AG10803 (cell line): ENCODE data around the gene SNRNP25.
A peak's percentile ranks its signal among the peaks of the same experiment; 100 is the strongest.
"Not testable (repeated sequence)": the region's sequence is repeated elsewhere in the genome, so short reads cannot be mapped to it uniquely, and the experiment has no call there.

Experiments
- DNase-seq: peaks from one replicate; pipeline ENCODE4 v3.0.0; 2010; ENCODE audit warnings: low read depth
- H3K4me3 ChIP-seq: 2 replicates; pipeline ENCODE4 v1.5.1; 2011; ENCODE audit warnings: mild to moderate bottlenecking, low read length, control low read depth
- TF ChIP-seq, protein P1 (sequence below): conservative IDR thresholded peaks from 2 replicates; pipeline ENCODE4 v1.5.1; 2011; ENCODE audit warnings: mild to moderate bottlenecking, low read length, control low read depth, inconsistent platforms

The SNRNP25 gene

DNA sequence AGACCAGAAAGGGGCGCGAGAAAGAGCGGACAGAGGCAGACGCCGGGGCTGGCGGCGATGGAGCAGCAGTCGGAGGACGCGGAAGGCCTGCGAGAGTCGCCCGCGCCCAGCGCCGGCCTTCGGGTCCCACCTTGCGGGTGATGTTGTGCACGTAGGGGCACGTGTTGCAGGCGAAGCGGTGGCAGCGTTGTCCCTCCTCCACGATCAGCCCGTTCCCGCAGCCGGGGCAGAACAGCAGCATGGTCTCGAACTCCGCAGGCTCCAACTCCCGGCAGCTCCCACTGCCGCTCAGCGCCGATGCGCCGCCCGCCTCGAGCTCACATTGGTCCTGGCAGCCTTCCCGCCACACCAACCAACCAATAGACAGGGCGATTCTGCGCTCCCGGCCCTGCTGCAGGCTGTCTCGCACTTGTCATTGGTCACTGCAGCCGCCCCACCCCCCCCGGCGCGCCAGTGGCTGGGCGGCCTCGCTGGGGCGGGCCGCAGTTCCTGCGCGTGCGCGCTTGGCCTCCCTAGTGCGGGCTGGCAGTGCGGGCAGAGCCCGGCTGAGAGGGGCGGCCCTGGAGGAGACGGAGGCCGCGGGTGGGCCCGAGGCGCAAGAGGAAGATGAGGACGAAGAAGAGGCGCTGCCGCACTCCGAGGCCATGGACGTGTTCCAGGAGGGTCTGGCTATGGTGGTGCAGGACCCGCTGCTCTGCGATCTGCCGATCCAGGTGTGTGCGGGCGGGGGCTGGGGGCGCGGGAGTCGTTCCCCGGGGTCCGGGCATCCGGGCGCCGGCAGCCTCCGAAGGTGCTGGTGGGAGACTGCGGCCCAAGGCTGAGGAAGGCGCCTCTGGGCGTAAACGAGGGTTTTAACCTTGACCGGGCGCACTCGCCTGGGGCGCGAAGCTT, at the start of gene SNRNP25, which contains the start of gene POLR3K:
Gene SNRNP25 (plus strand): TSS at position 483 of the 891 bp plus-strand sequence. CDS start 189 bp downstream, at position 672.
Gene POLR3K (minus strand): TSS at position 263 of the 891 bp plus-strand sequence. CDS start 22 bp downstream, at position 241.
- TF ChIP-seq, protein P1, sequence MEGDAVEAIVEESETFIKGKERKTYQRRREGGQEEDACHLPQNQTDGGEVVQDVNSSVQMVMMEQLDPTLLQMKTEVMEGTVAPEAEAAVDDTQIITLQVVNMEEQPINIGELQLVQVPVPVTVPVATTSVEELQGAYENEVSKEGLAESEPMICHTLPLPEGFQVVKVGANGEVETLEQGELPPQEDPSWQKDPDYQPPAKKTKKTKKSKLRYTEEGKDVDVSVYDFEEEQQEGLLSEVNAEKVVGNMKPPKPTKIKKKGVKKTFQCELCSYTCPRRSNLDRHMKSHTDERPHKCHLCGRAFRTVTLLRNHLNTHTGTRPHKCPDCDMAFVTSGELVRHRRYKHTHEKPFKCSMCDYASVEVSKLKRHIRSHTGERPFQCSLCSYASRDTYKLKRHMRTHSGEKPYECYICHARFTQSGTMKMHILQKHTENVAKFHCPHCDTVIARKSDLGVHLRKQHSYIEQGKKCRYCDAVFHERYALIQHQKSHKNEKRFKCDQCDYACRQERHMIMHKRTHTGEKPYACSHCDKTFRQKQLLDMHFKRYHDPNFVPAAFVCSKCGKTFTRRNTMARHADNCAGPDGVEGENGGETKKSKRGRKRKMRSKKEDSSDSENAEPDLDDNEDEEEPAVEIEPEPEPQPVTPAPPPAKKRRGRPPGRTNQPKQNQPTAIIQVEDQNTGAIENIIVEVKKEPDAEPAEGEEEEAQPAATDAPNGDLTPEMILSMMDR: no peak
- DNase-seq: peak; percentile 98

DNA sequence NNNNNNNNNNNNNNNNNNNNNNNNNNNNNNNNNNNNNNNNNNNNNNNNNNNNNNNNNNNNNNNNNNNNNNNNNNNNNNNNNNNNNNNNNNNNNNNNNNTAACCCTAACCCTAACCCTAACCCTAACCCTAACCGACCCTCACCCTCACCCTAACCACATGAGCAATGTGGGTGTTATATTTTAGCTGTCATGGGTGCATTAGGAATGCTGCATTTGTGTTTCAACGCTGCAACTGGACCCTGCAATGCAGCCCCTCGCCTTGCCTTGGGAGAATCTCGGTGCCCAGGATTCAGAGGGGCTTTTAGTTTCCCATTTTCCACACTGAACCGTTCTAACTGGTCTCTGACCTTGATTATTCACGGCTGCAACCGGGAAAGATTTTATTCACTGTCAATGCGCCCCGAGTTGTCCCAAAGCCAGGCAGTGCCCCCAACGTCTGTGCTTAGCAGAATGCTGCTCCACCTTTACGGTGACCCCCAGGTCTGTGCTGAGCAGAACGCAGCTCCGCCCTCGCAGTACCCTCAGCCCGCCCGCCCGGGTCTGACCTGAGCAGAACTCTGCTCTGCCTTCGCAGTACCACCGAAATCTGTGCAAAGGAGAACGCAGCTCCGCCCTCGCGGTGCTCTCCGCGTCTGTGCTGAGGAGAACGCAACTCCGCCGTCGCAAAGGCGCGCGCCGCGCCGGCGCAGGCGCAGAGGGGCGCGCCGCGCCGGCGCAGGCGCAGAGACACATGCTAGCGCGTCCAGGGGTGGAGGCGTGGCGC, 43.5 kb upstream of the SNRNP25 start:
- H3K4me3 ChIP-seq: peak overlapping the region; percentile 42
- DNase-seq: no peak
- TF ChIP-seq, protein P1: no peak

More for the DNA sequence above, at the start of gene SNRNP25, which contains the start of gene POLR3K:
- H3K4me3 ChIP-seq: peak within 1 kb of the TSS; percentile 84

DNA sequence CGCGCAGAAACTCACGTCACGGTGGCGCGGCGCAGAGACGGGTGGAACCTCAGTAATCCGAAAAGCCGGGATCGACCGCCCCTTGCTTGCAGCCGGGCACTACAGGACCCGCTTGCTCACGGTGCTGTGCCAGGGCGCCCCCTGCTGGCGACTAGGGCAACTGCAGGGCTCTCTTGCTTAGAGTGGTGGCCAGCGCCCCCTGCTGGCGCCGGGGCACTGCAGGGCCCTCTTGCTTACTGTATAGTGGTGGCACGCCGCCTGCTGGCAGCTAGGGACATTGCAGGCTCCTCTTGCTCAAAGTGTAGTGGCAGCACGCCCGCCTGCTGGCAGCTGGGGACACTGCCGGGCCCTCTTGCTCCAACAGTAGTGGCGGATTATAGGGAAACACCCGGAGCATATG, 42.9 kb upstream of the SNRNP25 start:
- DNase-seq: not testable (repeated sequence)

DNA sequence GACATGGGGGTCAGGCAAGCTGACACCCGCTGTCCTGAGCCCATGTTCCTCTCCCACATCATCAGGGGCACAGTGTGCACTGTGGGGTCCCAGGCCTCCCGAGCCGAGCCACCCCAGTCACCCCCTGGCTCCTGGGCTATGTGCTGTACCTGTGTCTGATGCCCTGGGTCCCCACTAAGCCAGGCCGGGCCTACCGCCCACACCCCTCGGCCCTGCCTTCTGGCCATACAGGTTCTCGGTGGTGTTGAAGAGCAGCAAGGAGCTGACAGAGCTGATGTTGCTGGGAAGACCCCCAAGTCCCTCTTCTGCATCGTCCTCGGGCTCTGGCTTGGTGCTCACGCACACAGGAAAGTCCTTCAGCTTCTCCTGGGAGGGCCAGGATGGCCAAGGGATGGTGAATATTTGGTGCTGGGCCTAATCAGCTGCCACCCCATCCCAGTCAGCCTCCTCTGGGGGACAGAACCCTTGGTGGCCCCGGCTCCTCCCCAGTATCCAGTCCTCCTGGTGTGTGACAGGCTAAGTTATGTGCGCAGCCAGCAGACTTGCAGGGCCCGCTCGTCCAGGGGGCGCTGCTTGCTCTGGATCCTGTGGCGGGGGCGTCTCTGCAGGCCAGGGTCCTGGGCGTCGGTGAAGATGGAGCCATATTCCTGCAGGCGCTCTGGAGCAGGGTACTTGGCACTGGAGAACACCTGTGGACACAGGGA, 36.4 kb upstream of the SNRNP25 start:
- not testable (repeated sequence) for DNase-seq, H3K4me3 ChIP-seq

More for the DNA sequence above, 42.9 kb upstream of the SNRNP25 start:
- TF ChIP-seq, protein P1: peak; percentile 31
- not testable (repeated sequence) for H3K4me3 ChIP-seq

DNA sequence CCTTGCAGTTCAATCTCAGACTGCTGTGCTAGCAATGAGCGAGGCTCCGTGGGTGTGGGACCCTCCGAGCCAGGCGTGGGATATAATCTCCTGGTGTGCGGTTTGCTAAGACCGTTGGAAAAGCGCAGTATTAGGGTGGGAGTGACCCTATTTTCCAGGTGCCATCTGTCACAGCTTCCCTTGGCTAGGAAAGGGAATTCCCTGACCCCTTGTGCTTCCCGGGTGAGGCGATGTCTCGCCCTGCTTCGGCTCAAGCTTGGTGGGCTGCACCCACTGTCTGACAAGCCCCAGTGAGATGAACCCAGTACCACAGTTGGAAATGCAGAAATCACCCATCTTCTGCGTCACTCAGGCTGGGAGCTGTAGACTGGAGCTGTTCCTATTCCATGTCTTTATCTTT, 32.7 kb upstream of the SNRNP25 start:
- H3K4me3 ChIP-seq, DNase-seq: not testable (repeated sequence)

DNA sequence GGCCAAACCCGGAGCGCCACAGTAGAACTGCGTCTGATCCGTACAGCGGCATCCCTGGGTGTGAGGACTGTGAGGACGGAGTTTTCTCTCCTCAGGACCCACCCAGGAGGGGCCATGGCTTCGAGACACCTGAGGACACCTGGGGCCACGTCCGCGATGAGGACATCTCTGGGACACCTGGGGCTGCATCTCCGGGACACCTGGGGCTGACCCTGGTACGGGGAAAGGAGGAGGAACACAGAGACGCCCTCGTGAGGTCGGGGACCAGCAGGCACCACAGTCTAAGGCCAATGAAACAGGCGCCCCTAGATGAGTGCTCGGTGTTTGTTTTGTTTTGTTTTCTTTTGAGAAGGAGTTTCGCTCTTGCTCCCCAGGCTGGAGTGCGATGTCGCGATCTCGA, 29.5 kb upstream of the SNRNP25 start:
- not testable (repeated sequence) for DNase-seq, H3K4me3 ChIP-seq

DNA sequence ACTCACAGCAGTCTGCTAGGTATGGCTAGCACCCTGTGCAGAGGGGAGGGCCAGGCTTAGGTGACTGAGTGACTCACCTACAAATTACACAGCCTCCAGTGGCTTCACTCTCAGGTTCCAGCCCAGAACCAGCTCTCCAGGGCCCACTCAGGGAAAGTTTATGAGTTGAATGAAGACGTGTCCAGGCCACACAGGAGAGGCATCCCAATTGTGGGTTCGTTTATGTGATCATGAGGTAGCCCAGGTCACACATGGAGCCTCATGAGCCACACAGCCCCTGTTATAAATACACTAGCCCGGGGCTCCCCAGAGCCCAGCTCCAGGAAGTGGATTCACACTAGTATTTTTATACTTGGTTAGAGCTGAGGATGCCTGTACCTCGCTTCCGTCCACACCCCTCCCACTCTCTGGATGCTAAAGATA, 27.7 kb upstream of the SNRNP25 start:
- not testable (repeated sequence) for DNase-seq

DNA sequence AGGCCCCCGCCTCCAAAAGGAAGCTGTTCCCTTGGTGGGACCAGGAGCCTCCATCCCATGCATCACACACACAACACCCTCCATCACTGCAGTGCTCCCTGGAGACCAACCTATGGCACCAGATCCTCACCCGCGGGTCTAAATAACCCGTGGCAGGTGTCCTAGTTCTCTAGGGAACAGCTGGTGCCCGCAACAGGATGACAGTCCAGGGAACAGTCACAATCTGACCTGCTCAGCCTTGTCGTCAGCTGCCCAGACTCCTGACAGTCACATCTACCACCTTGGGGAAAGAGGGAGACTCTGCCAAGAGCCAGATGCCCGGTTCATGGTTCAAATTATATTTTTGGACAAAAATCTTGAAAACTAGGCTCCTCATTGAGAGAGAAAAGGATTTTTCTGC, 23.0 kb upstream of the SNRNP25 start:
- H3K4me3 ChIP-seq, DNase-seq: not testable (repeated sequence)

More for the DNA sequence above, 27.7 kb upstream of the SNRNP25 start:
- H3K4me3 ChIP-seq: not testable (repeated sequence)

DNA sequence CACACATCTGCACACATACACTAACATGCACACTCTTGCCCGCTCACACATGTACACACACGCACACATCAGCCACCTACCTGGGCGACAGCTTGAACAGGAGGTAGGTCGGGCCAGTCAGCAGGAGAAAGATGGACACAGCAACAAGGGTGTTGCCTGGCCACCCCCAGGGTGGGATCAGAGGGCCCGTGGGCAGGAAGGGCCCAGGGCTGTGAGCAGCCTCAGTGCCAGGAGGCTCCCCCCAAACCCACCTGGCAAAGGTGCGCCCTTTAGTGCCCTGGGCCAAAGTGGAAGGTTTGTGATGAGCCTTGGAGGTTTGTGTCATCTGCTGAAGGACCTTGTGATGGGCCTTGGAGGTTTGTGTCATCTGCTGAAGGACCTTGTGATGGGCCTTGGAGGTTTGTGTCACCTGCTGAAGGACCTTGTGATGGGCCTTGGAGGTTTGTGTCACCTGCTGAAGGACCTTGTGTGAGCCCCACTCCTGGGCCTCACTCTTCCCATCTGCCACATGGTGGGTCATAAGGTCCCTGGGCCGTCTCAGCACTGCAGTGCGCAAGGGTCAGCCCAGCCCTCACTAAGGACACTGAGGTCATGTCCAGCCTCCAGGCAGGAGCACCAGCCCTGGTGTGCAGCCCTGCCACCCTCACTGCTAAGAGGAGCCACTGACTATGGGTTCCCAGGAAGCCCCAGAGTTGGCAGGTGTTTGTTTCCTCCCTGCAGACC, 20.3 kb upstream of the SNRNP25 start:
- not testable (repeated sequence) for DNase-seq, H3K4me3 ChIP-seq
